Measurements from ENCODE around the gene RRAGD.

RRAGD gene

GRCh38 chr6:89317067-89317466 lies 95.0 kb downstream of the RRAGD start:
- no peak overlapping the region for H3K4me3 ChIP-seq (ENCODE audit: low read length, poor library complexity, severe bottlenecking)
- no peak overlapping the region for H3K4me2 ChIP-seq (ENCODE audit: low read depth, low read length, poor library complexity, severe bottlenecking)
- H3K36me3 ChIP-seq (ENCODE audit: insufficient read depth, low read length): no peaks in the 10 kb centered on the region; the same call in 1 of the 2 replicates
- H2AFZ ChIP-seq (ENCODE audit: low read length): no peak overlapping the region
- no peaks in the 10 kb centered on the region for H3F3A ChIP-seq (ENCODE audit: low read depth)
- H3K27me3 ChIP-seq (ENCODE audit: insufficient read depth, low read length, poor library complexity, severe bottlenecking): no peaks in the 10 kb centered on the region
- H3K9me3 ChIP-seq (ENCODE audit: insufficient read depth, low read depth, low read length): no peaks in the 10 kb centered on the region
- peaks cover 4% of the 10 kb centered on the region for H3K4me1 ChIP-seq (ENCODE audit: insufficient read depth, low read length, poor library complexity, severe bottlenecking)
- no peaks in the 10 kb centered on the region for H4K20me1 ChIP-seq (ENCODE audit: insufficient read depth, low read length, poor library complexity, severe bottlenecking)
- no peaks in the 10 kb centered on the region for H3K79me2 ChIP-seq (ENCODE audit: insufficient read depth, low read length)
- no peak overlapping the region for H3K9ac ChIP-seq (ENCODE audit: low read depth, low read length, poor library complexity, severe bottlenecking)
- no peak for TF ChIP-seq EZH2phosphoT487 (IDR thresholded peaks at IDR 0.05; ENCODE audit: borderline replicate concordance)
- TF ChIP-seq CTCF (conservative IDR thresholded peaks at IDR 0.05; ENCODE audit: low read length): no peak
- no peaks in the 10 kb centered on the region for H3K9me2 ChIP-seq (replicated peaks; ENCODE audit: low read depth, low read length)

GRCh38 chr6:89315249-89315885 lies 96.7 kb downstream of the RRAGD start, which contains the start of gene GABRR2:
Gene GABRR2, minus strand, starts transcription at chr6:89315299. Its CDS starts 134 bp downstream, at chr6:89315165.
- Histone ChIP-seq H3K9ac (ENCODE audit: low read depth, low read length, poor library complexity, severe bottlenecking) (no peak within 1 kb of the TSS), H3K4me3 (ENCODE audit: low read length, poor library complexity, severe bottlenecking) (no peak within 1 kb of the TSS)
- TF ChIP-seq CTCF (conservative IDR thresholded peaks at IDR 0.05; ENCODE audit: low read length): no peak
- TF ChIP-seq EZH2phosphoT487 (IDR thresholded peaks at IDR 0.05; ENCODE audit: borderline replicate concordance): no peak

GRCh38 chr6:89314692-89315091 lies 97.4 kb downstream of the RRAGD start:
- no peaks in the 10 kb centered on the region for H3F3A ChIP-seq (ENCODE audit: low read depth)
- no peaks in the 10 kb centered on the region for H4K20me1 ChIP-seq (ENCODE audit: insufficient read depth, low read length, poor library complexity, severe bottlenecking)
- H2AFZ ChIP-seq (ENCODE audit: low read length): no peak overlapping the region
- H3K4me2 ChIP-seq (ENCODE audit: low read depth, low read length, poor library complexity, severe bottlenecking): no peak overlapping the region
- H3K9me3 ChIP-seq (ENCODE audit: insufficient read depth, low read depth, low read length): no peaks in the 10 kb centered on the region
- TF ChIP-seq CTCF (conservative IDR thresholded peaks at IDR 0.05; ENCODE audit: low read length): no peak
- TF ChIP-seq EZH2phosphoT487 (IDR thresholded peaks at IDR 0.05; ENCODE audit: borderline replicate concordance): no peak
- H3K79me2 ChIP-seq (ENCODE audit: insufficient read depth, low read length): no peaks in the 10 kb centered on the region
- H3K27me3 ChIP-seq (ENCODE audit: insufficient read depth, low read length, poor library complexity, severe bottlenecking): no peaks in the 10 kb centered on the region
- H3K4me1 ChIP-seq (ENCODE audit: insufficient read depth, low read length, poor library complexity, severe bottlenecking): no peaks in the 10 kb centered on the region
- H3K9me2 ChIP-seq (replicated peaks; ENCODE audit: low read depth, low read length): no peaks in the 10 kb centered on the region
- H3K9ac ChIP-seq (ENCODE audit: low read depth, low read length, poor library complexity, severe bottlenecking): no peak overlapping the region
- H3K4me3 ChIP-seq (ENCODE audit: low read length, poor library complexity, severe bottlenecking): no peak overlapping the region
- no peaks in the 10 kb centered on the region; the same call in 1 of the 2 replicates for H3K36me3 ChIP-seq (ENCODE audit: insufficient read depth, low read length)

More at GRCh38 chr6:89315249-89315885, 96.7 kb downstream of the RRAGD start, which contains the start of gene GABRR2:
- H3K9me2 ChIP-seq (replicated peaks; ENCODE audit: low read depth, low read length): no peaks in the 10 kb centered on the region
- no peak within 1 kb of the TSS for H2AFZ ChIP-seq (ENCODE audit: low read length)
- H3K9me3 ChIP-seq (ENCODE audit: insufficient read depth, low read depth, low read length): no peaks in the 10 kb centered on the region
- no peaks in the 10 kb centered on the region for H3K79me2 ChIP-seq (ENCODE audit: insufficient read depth, low read length)
- H3F3A ChIP-seq (ENCODE audit: low read depth): no peaks in the 10 kb centered on the region
- no peaks in the 10 kb centered on the region for H4K20me1 ChIP-seq (ENCODE audit: insufficient read depth, low read length, poor library complexity, severe bottlenecking)
- no peaks in the 10 kb centered on the region for H3K27me3 ChIP-seq (ENCODE audit: insufficient read depth, low read length, poor library complexity, severe bottlenecking)
- no peaks in the 10 kb centered on the region; the same call in 1 of the 2 replicates for H3K36me3 ChIP-seq (ENCODE audit: insufficient read depth, low read length)
- H3K4me1 ChIP-seq (ENCODE audit: insufficient read depth, low read length, poor library complexity, severe bottlenecking): no peaks in the 10 kb centered on the region
- no peak within 1 kb of the TSS for H3K4me2 ChIP-seq (ENCODE audit: low read depth, low read length, poor library complexity, severe bottlenecking)
